Ishikawa (cell line): Measurements from ENCODE around the gene ADA.
A peak's percentile ranks its signal among the peaks of the same experiment; 100 is the strongest.

Experiments used
- CEBPB ChIP-seq: IDR thresholded peaks from 2 replicates; pipeline ENCODE4 v1.6.1; 2012
- CREB1 ChIP-seq: IDR thresholded peaks from 2 replicates; pipeline ENCODE4 v1.6.1; 2012; ENCODE audit warnings: low read depth
- EGR1 ChIP-seq: IDR thresholded peaks from 2 replicates; pipeline ENCODE4 v1.6.1; 2012
- EP300 ChIP-seq: IDR thresholded peaks from 2 replicates; pipeline ENCODE4 v1.6.1; 2012; ENCODE audit warnings: borderline replicate concordance
- FOXM1 ChIP-seq: IDR thresholded peaks from 2 replicates; pipeline ENCODE4 v1.6.1; 2012; ENCODE audit warnings: low read depth, borderline replicate concordance
- NFIC ChIP-seq: IDR thresholded peaks from 2 replicates; pipeline ENCODE4 v1.6.1; 2012
- RAD21 ChIP-seq: IDR thresholded peaks from 2 replicates; pipeline ENCODE4 v1.6.1; 2012; ENCODE audit warnings: low read depth
- TAF1 ChIP-seq: IDR thresholded peaks from 2 replicates; pipeline ENCODE4 v1.6.1; 2012; ENCODE audit warnings: low read depth, mild to moderate bottlenecking
- TCF12 ChIP-seq: IDR thresholded peaks from 2 replicates; pipeline ENCODE4 v1.6.1; 2012; ENCODE audit warnings: low read depth
- TEAD4 ChIP-seq: IDR thresholded peaks from 2 replicates; pipeline ENCODE4 v1.6.1; 2012
- USF1 ChIP-seq: IDR thresholded peaks from 2 replicates; pipeline ENCODE4 v1.6.1; 2012
- YY1 ChIP-seq: IDR thresholded peaks from 2 replicates; pipeline ENCODE4 v1.6.1; 2012; ENCODE audit warnings: low read depth
- ZBTB7A ChIP-seq: IDR thresholded peaks from 2 replicates; pipeline ENCODE4 v1.6.1; 2012; ENCODE audit warnings: low read depth
- TF ChIP-seq, protein P1 (sequence below): IDR thresholded peaks from 2 replicates; pipeline ENCODE4 v1.6.1; 2012
- TF ChIP-seq, protein P2 (sequence below): IDR thresholded peaks from 2 replicates; pipeline ENCODE4 v1.6.1; 2012; ENCODE audit warnings: low read depth, mild to moderate bottlenecking

ADA gene

GRCh38 chr20:44695295-44695673, 43.8 kb upstream of the ADA start:
- TF ChIP-seq, protein P1, sequence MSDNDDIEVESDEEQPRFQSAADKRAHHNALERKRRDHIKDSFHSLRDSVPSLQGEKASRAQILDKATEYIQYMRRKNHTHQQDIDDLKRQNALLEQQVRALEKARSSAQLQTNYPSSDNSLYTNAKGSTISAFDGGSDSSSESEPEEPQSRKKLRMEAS, result no peak
- TF ChIP-seq YY1 (no peak), NFIC (no peak), USF1 (no peak), RAD21 (no peak), TCF12 (no peak), EP300 (no peak), EGR1 (no peak), TEAD4 (no peak), TAF1 (no peak), FOXM1 (no peak), ZBTB7A (no peak), CEBPB (no peak), CREB1 (no peak)
- TF ChIP-seq, protein P2, sequence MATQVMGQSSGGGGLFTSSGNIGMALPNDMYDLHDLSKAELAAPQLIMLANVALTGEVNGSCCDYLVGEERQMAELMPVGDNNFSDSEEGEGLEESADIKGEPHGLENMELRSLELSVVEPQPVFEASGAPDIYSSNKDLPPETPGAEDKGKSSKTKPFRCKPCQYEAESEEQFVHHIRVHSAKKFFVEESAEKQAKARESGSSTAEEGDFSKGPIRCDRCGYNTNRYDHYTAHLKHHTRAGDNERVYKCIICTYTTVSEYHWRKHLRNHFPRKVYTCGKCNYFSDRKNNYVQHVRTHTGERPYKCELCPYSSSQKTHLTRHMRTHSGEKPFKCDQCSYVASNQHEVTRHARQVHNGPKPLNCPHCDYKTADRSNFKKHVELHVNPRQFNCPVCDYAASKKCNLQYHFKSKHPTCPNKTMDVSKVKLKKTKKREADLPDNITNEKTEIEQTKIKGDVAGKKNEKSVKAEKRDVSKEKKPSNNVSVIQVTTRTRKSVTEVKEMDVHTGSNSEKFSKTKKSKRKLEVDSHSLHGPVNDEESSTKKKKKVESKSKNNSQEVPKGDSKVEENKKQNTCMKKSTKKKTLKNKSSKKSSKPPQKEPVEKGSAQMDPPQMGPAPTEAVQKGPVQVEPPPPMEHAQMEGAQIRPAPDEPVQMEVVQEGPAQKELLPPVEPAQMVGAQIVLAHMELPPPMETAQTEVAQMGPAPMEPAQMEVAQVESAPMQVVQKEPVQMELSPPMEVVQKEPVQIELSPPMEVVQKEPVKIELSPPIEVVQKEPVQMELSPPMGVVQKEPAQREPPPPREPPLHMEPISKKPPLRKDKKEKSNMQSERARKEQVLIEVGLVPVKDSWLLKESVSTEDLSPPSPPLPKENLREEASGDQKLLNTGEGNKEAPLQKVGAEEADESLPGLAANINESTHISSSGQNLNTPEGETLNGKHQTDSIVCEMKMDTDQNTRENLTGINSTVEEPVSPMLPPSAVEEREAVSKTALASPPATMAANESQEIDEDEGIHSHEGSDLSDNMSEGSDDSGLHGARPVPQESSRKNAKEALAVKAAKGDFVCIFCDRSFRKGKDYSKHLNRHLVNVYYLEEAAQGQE, result no peak

GRCh38 chr20:44694159-44694558, 42.7 kb upstream of the ADA start:
- TF ChIP-seq RAD21 (no peak), TCF12 (no peak), TEAD4 (no peak), EGR1 (no peak), USF1 (no peak), YY1 (no peak), CEBPB (no peak), TAF1 (no peak), CREB1 (no peak)
- TF ChIP-seq, protein P2, result no peak

DNA sequence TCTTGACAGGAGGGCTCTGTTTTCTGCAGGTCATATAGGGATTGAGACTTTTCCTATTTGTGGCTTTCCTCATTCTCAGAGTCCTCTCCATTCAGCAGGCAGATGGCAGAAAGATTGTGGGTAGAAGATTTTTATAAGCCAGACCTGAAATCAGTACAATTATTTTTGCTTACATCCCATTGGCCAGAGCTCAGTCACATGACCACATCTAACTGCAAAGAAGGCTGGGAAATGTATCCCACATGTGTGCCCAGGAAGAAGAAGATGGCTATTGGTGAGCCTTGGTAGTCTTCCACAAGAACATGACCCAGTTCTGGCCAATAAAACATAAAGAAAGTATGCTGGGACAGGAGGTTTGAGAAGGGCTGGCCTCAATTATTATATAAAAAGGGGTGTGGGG, 42.1 kb upstream of the ADA start:
- no peak for TF ChIP-seq ZBTB7A
- peak; percentile 84 for TF ChIP-seq USF1

DNA sequence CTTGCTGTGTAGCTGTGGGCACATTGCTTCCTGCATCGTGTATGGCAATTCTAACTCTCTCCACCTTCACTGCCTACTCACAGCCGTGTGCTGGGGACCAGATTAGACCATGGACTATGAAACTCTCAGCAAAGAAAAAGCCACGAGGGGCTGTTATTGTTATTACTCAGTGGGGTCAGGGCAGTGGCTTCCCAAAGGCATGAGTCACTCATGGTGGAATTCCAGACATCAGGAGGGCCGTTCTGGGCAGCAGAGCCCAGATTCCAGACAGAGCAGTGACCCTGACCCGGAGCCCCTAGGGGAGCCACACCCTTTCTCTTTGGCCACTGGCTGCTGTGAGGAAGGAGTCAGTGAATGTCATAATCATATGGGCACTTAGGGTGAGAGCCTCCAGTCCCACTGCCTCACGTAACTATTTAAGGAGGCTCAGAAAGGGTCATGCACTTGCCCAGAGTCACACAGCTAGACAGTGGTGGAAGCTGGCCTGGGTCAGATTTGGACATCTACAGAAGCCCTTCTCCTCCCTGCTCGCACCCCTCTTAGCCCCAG, 41.5 kb upstream of the ADA start:
- TF ChIP-seq NFIC (peak; percentile 79), FOXM1 (peak; percentile 72; the same call in 1 of the 2 replicates), ZBTB7A (peak; percentile 59; the same call in 1 of the 2 replicates), EP300 (peak; percentile 90), TCF12 (peak; percentile 90), YY1 (no peak), RAD21 (peak; percentile 12; the same call in 1 of the 2 replicates), CEBPB (peak; percentile 20; the same call in 1 of the 2 replicates), TEAD4 (peak; percentile 97), USF1 (no peak), CREB1 (no peak)
- TF ChIP-seq, protein P2, result no peak
- TF ChIP-seq, protein P1, result peak; percentile 80
